ENCODE results near the gene DNMT3B.

GRCh38 chr20:32773855-32774254 is 11.7 kb downstream of the DNMT3B start:
- TF ChIP-seq CHD2 (IDR thresholded peaks at IDR 0.05; ENCODE audit: low read depth, low read length) (no peak), USF1 (CRISPR knock-in tag; IDR thresholded peaks at IDR 0.05) (peak; percentile 44; the same call in 1 of the 2 replicates), ZFX (CRISPR knock-in tag; IDR thresholded peaks at IDR 0.05) (no peak), SMC3 (conservative IDR thresholded peaks at IDR 0.05; ENCODE audit: insufficient read depth, low read depth, low read length) (no peak), ADNP (tag; IDR thresholded peaks at IDR 0.05) (no peak), SIN3B (IDR thresholded peaks at IDR 0.05; ENCODE audit: low read depth) (no peak), CREB5 (CRISPR knock-in tag; IDR thresholded peaks at IDR 0.05) (no peak), MTA1 (IDR thresholded peaks at IDR 0.05; ENCODE audit: borderline replicate concordance) (no peak), GTF2F1 (IDR thresholded peaks at IDR 0.05; ENCODE audit: low read depth, low read length) (no peak), ELF1 (tag; IDR thresholded peaks at IDR 0.05) (no peak), SREBF1 (IDR thresholded peaks at IDR 0.05; ENCODE audit: borderline replicate concordance, low read depth, low read length) (no peak), TAF1 (IDR thresholded peaks at IDR 0.05; ENCODE audit: control insufficient read depth, extremely low read depth, insufficient read depth, low read length, severe bottlenecking) (no peak), CTCF (IDR thresholded peaks at IDR 0.05 in 2 of 3, conservative IDR thresholded peaks at IDR 0.05 in 1 of 3; ENCODE audit: insufficient read depth in 2 of 3, low read depth in 1 of 3, low read length in 3 of 3) (no peak), GABPA (tag; conservative IDR thresholded peaks at IDR 0.05; ENCODE audit: low read depth) (no peak)

Measured in K562 (cell line).